ENCODE data around the gene ADGRG6.
"Not testable (repeated sequence)": the region's sequence is repeated elsewhere in the genome, so short reads cannot be mapped to it uniquely, and the experiment has no call there.

ADGRG6 gene

GRCh38 chr6:142336183-142336582, 34.4 kb downstream of the ADGRG6 start:
- Mint-ChIP-seq H3K4me3 (no peak overlapping the region), H3K27me3 (no peaks in the 10 kb centered on the region), H3K4me1 (no peaks in the 10 kb centered on the region), H3K9me3 (no peaks in the 10 kb centered on the region), H3K27ac (no peak overlapping the region), H3K36me3 (no peaks in the 10 kb centered on the region)
- ATAC-seq (replicated peaks) (no peak), DNase-seq (no peak)

GRCh38 chr6:142336787-142337186, 35.0 kb downstream of the ADGRG6 start:
- ATAC-seq (replicated peaks) (no peak), DNase-seq (no peak)
- no peak overlapping the region for H3K4me3 Mint-ChIP-seq
- H3K4me1 Mint-ChIP-seq = no peaks in the 10 kb centered on the region
- H3K9me3 Mint-ChIP-seq = no peaks in the 10 kb centered on the region
- H3K27me3 Mint-ChIP-seq = no peaks in the 10 kb centered on the region
- no peaks in the 10 kb centered on the region for H3K36me3 Mint-ChIP-seq
- no peak overlapping the region for H3K27ac Mint-ChIP-seq

GRCh38 chr6:142339113-142339512, 37.3 kb downstream of the ADGRG6 start:
- DNase-seq = no peak
- Mint-ChIP-seq H3K27ac (no peak overlapping the region), H3K27me3 (no peaks in the 10 kb centered on the region), H3K36me3 (no peaks in the 10 kb centered on the region), H3K4me1 (no peaks in the 10 kb centered on the region), H3K4me3 (no peak overlapping the region), H3K9me3 (no peaks in the 10 kb centered on the region)
- ATAC-seq (replicated peaks) = no peak

- Mint-ChIP-seq H3K4me3 (no peak overlapping the region), H3K27ac (no peak overlapping the region), H3K4me1 (no peaks in the 10 kb centered on the region), H3K9me3 (no peaks in the 10 kb centered on the region), H3K36me3 (no peaks in the 10 kb centered on the region), H3K27me3 (no peaks in the 10 kb centered on the region)
- ATAC-seq (replicated peaks) (no peak), DNase-seq (no peak)
These were observed 38.3 kb downstream of the ADGRG6 start for GRCh38 chr6:142339968-142340658.

- no peaks in the 10 kb centered on the region for H3K4me1 Mint-ChIP-seq
- DNase-seq (no peak), ATAC-seq (replicated peaks) (no peak)
- no peaks in the 10 kb centered on the region for H3K27me3 Mint-ChIP-seq
- H3K27ac Mint-ChIP-seq = no peak overlapping the region
- H3K36me3 Mint-ChIP-seq = no peaks in the 10 kb centered on the region
- H3K9me3 Mint-ChIP-seq = no peaks in the 10 kb centered on the region
- no peak overlapping the region for H3K4me3 Mint-ChIP-seq
These were observed 40.1 kb downstream of the ADGRG6 start for GRCh38 chr6:142341855-142342330.

GRCh38 chr6:142342986-142343385, 41.2 kb downstream of the ADGRG6 start:
- Mint-ChIP-seq H3K4me3 (no peak overlapping the region), H3K36me3 (no peaks in the 10 kb centered on the region), H3K4me1 (no peaks in the 10 kb centered on the region), H3K27ac (no peak overlapping the region), H3K9me3 (no peaks in the 10 kb centered on the region), H3K27me3 (no peaks in the 10 kb centered on the region)
- ATAC-seq (replicated peaks) (no peak), DNase-seq (no peak)

- no peaks in the 10 kb centered on the region for H3K36me3 Mint-ChIP-seq
- ATAC-seq (replicated peaks) (no peak), DNase-seq (no peak)
- H3K4me3 Mint-ChIP-seq = no peak overlapping the region
- H3K4me1 Mint-ChIP-seq = no peaks in the 10 kb centered on the region
- H3K27me3 Mint-ChIP-seq = no peaks in the 10 kb centered on the region
- no peaks in the 10 kb centered on the region for H3K9me3 Mint-ChIP-seq
- H3K27ac Mint-ChIP-seq = no peak overlapping the region
These were observed 42.1 kb downstream of the ADGRG6 start for GRCh38 chr6:142343938-142344337.

- no peak for ATAC-seq (replicated peaks)
- H3K36me3 Mint-ChIP-seq = no peaks in the 10 kb centered on the region
- H3K27ac Mint-ChIP-seq = no peak overlapping the region
- no peak for DNase-seq
- H3K9me3 Mint-ChIP-seq = no peaks in the 10 kb centered on the region
- no peak overlapping the region for H3K4me3 Mint-ChIP-seq
- no peaks in the 10 kb centered on the region for H3K27me3 Mint-ChIP-seq
- H3K4me1 Mint-ChIP-seq = no peaks in the 10 kb centered on the region
These were observed 43.5 kb downstream of the ADGRG6 start for GRCh38 chr6:142345261-142345660.

GRCh38 chr6:142346166-142346565, 44.4 kb downstream of the ADGRG6 start:
- not testable (repeated sequence) for DNase-seq; H3K27ac Mint-ChIP-seq; H3K4me1 Mint-ChIP-seq; H3K4me3 Mint-ChIP-seq; H3K9me3 Mint-ChIP-seq; H3K36me3 Mint-ChIP-seq; H3K27me3 Mint-ChIP-seq; ATAC-seq (replicated peaks)

- Mint-ChIP-seq H3K9me3 (peaks cover 4 to 8% of the 10 kb centered on the region in 2 donors), H3K4me3 (no peak overlapping the region), H3K36me3 (no peaks in the 10 kb centered on the region), H3K4me1 (no peaks in the 10 kb centered on the region), H3K27ac (no peak overlapping the region), H3K27me3 (no peaks in the 10 kb centered on the region)
- ATAC-seq (replicated peaks) (no peak), DNase-seq (no peak)
These were observed 47.5 kb downstream of the ADGRG6 start for GRCh38 chr6:142349215-142349823.

- no peak for ATAC-seq (replicated peaks)
- Mint-ChIP-seq H3K4me1 (no peaks in the 10 kb centered on the region), H3K27ac (no peak overlapping the region), H3K27me3 (no peaks in the 10 kb centered on the region), H3K4me3 (no peak overlapping the region), H3K36me3 (no peaks in the 10 kb centered on the region), H3K9me3 (peaks cover 4 to 8% of the 10 kb centered on the region in 2 donors)
- DNase-seq = no peak
These were observed 48.5 kb downstream of the ADGRG6 start for GRCh38 chr6:142350309-142350708.

- DNase-seq = no peak
- H3K4me1 Mint-ChIP-seq = peaks cover 0 to 5% of the 10 kb centered on the region in 2 donors
These were observed 51.9 kb downstream of the ADGRG6 start for GRCh38 chr6:142353690-142354089.

GRCh38 chr6:142354650-142355049, 52.8 kb downstream of the ADGRG6 start:
- H3K27ac Mint-ChIP-seq = no peak overlapping the region
- H3K36me3 Mint-ChIP-seq = no peaks in the 10 kb centered on the region
- ATAC-seq (replicated peaks) = no peak
- H3K4me1 Mint-ChIP-seq = peaks cover 0 to 5% of the 10 kb centered on the region in 2 donors
- no peaks in the 10 kb centered on the region for H3K27me3 Mint-ChIP-seq
- peaks cover 4 to 8% of the 10 kb centered on the region in 2 donors for H3K9me3 Mint-ChIP-seq
- H3K4me3 Mint-ChIP-seq = no peak overlapping the region
- no peak for DNase-seq

More at GRCh38 chr6:142353690-142354089, 51.9 kb downstream of the ADGRG6 start:
- H3K27me3 Mint-ChIP-seq = no peaks in the 10 kb centered on the region
- H3K4me3 Mint-ChIP-seq = no peak overlapping the region
- H3K36me3 Mint-ChIP-seq = no peaks in the 10 kb centered on the region
- no peak overlapping the region for H3K27ac Mint-ChIP-seq
- H3K9me3 Mint-ChIP-seq = peaks cover 4 to 8% of the 10 kb centered on the region in 2 donors
- no peak for ATAC-seq (replicated peaks)

GRCh38 chr6:142355520-142356174, 53.8 kb downstream of the ADGRG6 start:
- Mint-ChIP-seq H3K27ac (no peak overlapping the region), H3K9me3 (peaks cover 4 to 8% of the 10 kb centered on the region in 2 donors), H3K36me3 (no peaks in the 10 kb centered on the region), H3K4me3 (no peak overlapping the region), H3K27me3 (no peaks in the 10 kb centered on the region), H3K4me1 (peaks cover 0 to 5% of the 10 kb centered on the region in 2 donors)
- ATAC-seq (replicated peaks) = peak; percentile 36 to 54
- DNase-seq = no peak
